NCI-H128 (cell line): ENCODE measurements around the gene GNG12.

Experiments
- DNase-seq: peaks from one replicate; lab custom pipeline; 2025; ENCODE audit not compliant: unreplicated experiment; lab: John Stamatoyannopoulos, UW

GNG12 gene

DNA sequence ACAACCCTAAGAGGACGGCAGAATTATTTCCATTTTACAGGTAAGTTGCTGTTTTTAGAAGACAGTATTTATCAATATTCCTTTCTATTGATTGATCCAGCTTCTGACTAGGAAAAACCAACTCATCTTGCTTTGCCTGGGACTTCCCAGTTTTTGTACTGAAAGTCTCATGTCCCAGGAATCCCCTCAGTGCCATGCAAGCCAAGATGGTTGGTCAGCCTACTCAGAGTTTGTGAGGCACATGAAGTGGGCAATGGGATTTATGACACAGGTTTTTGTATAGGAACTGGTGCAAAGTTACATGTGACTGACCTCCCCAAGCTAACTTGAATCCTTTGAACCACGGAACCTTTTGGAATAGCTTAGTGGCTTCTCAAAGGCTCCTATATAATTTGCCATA lies 45.5 kb downstream of the GNG12 start:
- no peak for DNase-seq

GRCh38 chr1:67785847-67786753 lies 47.2 kb downstream of the GNG12 start:
- DNase-seq = no peak

- no peak for DNase-seq
Observed at GRCh38 chr1:67784545-67785186, 48.6 kb downstream of the GNG12 start.

DNA sequence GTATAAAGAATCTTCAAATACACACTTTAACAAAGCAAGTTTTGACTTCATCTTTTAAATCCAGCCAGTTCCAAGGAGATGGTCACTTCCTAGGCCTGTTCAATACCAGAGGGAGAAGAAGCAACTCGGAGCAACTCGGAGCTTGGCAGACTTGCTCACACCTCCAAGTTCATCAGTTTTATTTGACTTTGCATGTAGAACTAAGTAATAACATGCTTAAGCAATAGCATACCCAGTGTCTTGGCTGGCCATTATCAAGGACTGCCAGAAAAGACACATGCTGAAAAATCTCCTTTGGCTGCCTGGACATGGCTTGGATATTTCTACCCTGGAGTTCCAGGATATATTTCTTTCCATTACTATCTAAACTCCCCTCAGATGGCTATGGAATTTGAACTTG lies 52.6 kb downstream of the GNG12 start:
- DNase-seq = no peak

GRCh38 chr1:67777440-67777839 lies 55.8 kb downstream of the GNG12 start:
- no peak for DNase-seq

- no peak for DNase-seq
Observed at GRCh38 chr1:67777016-67777415, 56.3 kb downstream of the GNG12 start.

DNA sequence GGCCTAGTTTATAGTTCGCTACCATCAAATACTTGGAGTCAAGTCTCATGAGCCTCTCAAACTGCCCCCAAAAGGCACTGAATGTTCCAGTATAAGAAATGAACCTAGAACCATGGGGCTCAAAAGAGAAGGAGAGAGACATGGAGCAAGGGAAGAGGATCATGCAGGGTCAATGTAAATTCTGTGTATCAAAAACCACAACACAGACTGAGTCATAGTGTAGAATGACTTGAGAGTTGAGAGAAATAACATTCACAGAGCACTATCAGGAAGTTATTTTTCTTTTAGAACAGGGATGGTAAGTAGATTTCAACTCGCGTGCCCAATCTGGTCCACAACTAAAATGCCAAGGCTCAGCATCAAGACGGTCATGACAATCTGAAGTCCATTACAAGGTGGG lies 59.8 kb downstream of the GNG12 start:
- DNase-seq = no peak

GRCh38 chr1:67771749-67772148 lies 61.5 kb downstream of the GNG12 start:
- DNase-seq = no peak

DNA sequence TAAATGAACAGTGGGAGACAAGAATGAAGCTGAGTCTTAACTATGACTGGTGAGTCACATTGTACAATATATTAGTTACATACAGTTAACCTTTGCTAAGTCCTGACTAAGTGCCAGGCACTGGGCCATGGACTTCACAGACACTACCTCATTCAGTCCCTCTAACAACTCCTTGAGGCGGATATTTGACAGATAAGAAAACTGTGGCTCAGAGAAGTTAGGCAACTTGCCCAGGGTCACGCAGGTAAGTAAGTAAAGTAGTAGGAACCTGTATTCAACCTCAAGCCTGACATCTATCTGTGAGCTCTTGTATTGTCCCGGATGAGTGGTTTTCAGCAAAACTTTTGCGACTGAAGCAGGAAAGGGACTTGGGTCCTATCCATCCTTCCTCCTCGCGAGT lies 62.1 kb downstream of the GNG12 start:
- no peak for DNase-seq

GRCh38 chr1:67769633-67770256 lies 63.5 kb downstream of the GNG12 start:
- DNase-seq = no peak

GRCh38 chr1:67768480-67768879 lies 64.8 kb downstream of the GNG12 start:
- no peak for DNase-seq

DNA sequence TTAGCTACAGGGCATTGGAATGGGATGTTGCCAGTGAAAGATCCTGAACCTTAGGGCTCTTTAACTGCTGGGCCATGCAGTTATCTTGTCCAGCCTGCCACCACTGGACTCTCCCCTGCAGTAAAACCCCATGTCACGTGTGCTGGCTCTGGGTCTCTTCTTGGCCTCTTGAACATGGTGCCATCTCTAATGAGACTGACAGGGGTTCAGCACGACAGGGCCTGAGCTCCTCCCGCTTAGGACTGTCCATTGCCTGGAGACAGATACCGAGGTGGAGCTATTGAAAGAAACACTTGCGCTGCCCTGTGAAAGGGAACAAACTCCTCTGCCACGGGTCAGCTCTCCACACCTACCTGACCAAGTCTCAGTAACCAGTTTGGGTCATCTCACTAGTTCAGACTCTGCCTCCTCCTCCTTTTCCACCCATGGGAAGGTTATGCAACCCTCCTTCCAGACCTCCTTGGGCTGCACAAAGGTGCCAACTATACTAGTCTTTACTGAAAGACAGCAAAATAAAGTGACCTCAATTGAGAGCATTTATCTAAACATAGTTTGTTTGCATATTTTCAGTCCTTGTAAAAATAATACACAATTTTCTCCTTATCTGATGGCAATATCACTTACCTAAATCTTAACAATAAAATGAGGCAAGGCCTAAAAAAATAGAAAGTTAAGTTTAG lies 66.0 kb downstream of the GNG12 start:
- no peak for DNase-seq

DNA sequence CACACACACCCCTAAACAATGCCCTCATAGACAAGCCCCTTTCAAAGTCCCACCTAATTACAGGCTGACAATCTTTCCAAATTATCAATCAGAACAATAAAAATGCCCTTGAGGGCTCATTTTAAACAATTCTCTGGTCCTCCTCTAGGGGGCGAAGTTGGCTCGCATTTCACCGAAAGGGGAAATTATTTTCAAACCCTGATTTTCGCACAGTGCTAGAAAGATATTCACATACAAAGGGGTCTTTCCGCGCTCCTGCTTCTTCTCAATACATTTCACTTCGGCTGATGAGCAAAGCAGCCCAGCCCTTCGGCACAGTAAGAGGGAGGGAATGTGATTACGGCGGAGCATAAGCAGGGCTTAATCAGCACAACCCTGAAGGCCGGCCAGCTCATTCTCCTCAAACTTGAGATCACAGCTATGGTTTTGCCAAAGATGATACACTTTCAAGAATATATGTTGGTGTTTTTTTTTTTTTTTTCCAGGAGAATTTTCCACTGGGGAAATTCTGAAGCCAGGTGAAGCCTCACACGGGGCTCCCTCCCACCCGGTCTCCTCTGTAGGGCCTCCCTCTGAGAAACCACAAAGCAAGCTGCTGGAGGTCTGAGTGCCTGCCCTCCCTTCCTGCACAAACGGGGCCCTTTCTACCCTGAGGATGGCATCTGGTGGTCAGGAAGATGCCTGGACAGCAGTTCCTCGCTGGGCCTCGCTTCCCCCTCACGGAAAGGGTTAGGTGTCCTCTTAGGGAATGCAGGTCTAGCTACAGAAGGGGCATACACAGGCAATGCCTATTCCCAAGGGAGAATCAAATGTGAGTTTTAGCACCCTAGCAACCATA lies 66.9 kb downstream of the GNG12 start:
- no peak for DNase-seq

GRCh38 chr1:67764633-67765032 lies 68.6 kb downstream of the GNG12 start:
- no peak for DNase-seq

DNA sequence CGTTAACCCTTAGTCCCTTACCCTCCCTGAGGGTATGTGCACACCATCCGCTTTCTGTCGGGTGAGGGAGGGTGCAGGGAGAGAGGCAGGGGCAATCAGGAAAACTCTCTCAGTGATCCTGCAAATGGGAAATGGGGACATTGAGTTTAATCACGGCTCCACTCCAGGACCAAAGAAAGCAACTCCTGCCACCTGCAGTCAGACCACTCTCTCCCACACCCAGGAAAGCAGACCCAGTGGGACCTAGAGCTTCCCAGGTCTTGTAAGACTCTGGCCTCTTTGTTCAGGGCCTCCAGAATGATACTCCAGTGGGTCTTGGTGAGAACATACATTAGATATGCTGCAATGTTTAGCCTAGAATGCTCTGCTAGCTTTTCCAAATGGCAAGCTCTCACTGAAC lies 71.5 kb downstream of the GNG12 start:
- DNase-seq = no peak

GRCh38 chr1:67761091-67761490 lies 72.2 kb downstream of the GNG12 start:
- DNase-seq = no peak

DNA sequence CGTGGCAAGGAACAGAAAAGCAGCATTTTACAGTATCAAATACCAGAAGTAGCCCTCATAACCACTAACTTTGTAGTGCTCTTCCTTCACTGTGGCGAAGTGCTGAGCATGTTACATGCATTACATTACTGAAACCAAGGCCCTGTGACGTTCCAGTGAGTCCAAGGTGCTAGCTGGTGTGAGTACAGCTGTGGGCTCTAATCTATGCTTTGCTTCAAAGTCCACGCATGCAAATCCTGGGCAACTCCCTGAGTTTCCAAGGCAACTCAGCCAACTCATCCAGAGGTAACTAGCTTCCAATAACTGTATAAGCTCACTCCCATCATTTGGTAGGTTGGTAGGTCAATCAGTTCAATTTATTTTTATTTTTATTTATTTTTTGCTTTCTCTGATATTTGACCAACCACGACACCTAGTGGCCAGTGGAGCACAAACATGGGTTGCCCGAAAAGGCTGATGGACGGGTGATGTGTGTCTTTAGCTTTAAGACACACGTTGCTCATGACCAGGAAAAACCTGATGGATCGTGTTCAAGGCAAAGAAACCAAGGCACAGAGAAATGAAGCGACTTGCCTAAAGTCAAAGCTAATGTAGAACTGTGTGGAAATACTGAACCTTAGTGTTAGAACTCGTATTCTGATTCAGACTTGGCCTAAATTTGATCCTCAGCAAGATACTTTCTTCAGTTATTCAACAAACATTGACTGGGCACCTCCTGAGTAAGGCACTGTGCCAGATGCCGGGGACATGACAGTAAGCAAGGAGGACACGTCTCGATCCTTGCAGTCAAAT lies 73.0 kb downstream of the GNG12 start:
- DNase-seq = no peak

DNA sequence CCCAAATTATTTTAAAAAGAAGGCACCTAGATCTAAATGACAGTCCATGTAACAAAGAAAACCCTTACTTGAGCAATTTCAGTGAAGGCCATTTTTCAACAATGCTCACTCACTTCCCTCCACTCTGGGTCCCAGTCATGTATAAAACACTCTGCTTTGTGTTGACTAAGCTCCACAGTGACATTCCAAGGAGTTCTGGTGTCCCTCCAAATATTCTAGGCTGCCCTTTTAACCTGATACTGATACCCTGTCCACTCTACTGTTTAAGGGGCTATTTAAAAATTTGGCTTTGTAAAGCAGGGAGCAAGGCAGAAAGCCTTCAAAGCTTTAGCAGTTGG lies 73.6 kb downstream of the GNG12 start:
- no peak for DNase-seq

GRCh38 chr1:67759066-67759465 lies 74.2 kb downstream of the GNG12 start:
- no peak for DNase-seq

- DNase-seq = no peak
Observed at GRCh38 chr1:67755619-67756018, 77.6 kb downstream of the GNG12 start.
